Measurements from ENCODE around the gene VMA21. TPM values are rescaled to one million over a fixed set of nuclear protein-coding genes. Genes with fewer than 3 reads are reported as not detected.

The VMA21 gene
- polyA plus RNA-seq, 1 donor = 22.5 TPM

Other genes starting within 250 kb of the VMA21 start
- gene GPR50, start 220.6 kb upstream of the VMA21 start, polyA plus RNA-seq (ENCODE audit: insufficient read length) = 0.23 TPM
- 0.18 TPM for gene PASD1, start 166.5 kb downstream of the VMA21 start, polyA plus RNA-seq (ENCODE audit: insufficient read length)